Measurements from ENCODE around the gene NCOA7. TPM values are rescaled to one million over a fixed set of nuclear protein-coding genes. Genes with fewer than 3 reads are reported as not detected.

Gene NCOA7
- total and polyA plus RNA-seq, 3 donors from 2014 or later = 7.5 to 26.7 (median 18.9) TPM

GRCh38 chr6:125867483-125867942 is 76.8 kb downstream of the NCOA7 start:
- no peaks in the 10 kb centered on the region for H3K4me1 ChIP-seq
- H3K27me3 ChIP-seq = no peaks in the 10 kb centered on the region
- 90 to 95% methylated on average over 6 of the region's 6 CpGs for WGBS, 2 donors
- no peak for TF ChIP-seq CTCF (IDR thresholded peaks at IDR 0.05)
- TF ChIP-seq POLR2A (IDR thresholded peaks at IDR 0.05) = no peak
- H3K36me3 ChIP-seq (ENCODE audit: low read depth, missing control alignments) = no peaks in the 10 kb centered on the region
- no peaks in the 10 kb centered on the region for H3K9me3 ChIP-seq
- intact Hi-C loops (cut with DNase I; ENCODE audit: low total_unique reads) = no loop called here
- DNase-seq = no peak
- H3K4me3 ChIP-seq = no peak overlapping the region
- no peak overlapping the region for H3K27ac ChIP-seq

GRCh38 chr6:125868252-125868651 is 77.5 kb downstream of the NCOA7 start:
- intact Hi-C loops (cut with DNase I; ENCODE audit: low total_unique reads) = no loop called here
- TF ChIP-seq POLR2A (IDR thresholded peaks at IDR 0.05) (no peak), CTCF (IDR thresholded peaks at IDR 0.05) (no peak)
- no peak for DNase-seq
- Histone ChIP-seq H3K27me3 (no peaks in the 10 kb centered on the region), H3K9me3 (no peaks in the 10 kb centered on the region), H3K4me1 (no peaks in the 10 kb centered on the region), H3K4me3 (no peak overlapping the region), H3K36me3 (ENCODE audit: low read depth, missing control alignments) (no peaks in the 10 kb centered on the region), H3K27ac (no peak overlapping the region)
- 85 to 96% methylated on average over 2 of the region's 2 CpGs for WGBS, 2 donors

GRCh38 chr6:125868678-125869395 is 78.1 kb downstream of the NCOA7 start:
- no peak for DNase-seq
- H3K9me3 ChIP-seq = no peaks in the 10 kb centered on the region

GRCh38 chr6:125869427-125869826 is 78.7 kb downstream of the NCOA7 start:
- Histone ChIP-seq H3K4me3 (no peak overlapping the region), H3K27ac (no peak overlapping the region), H3K9me3 (no peaks in the 10 kb centered on the region), H3K36me3 (ENCODE audit: low read depth, missing control alignments) (no peaks in the 10 kb centered on the region), H3K27me3 (no peaks in the 10 kb centered on the region), H3K4me1 (no peaks in the 10 kb centered on the region)
- WGBS, 2 donors = 81 to 88% methylated on average over 6 of the region's 6 CpGs
- DNase-seq = no peak
- intact Hi-C loops (cut with DNase I; ENCODE audit: low total_unique reads) = no loop called here
- TF ChIP-seq POLR2A (IDR thresholded peaks at IDR 0.05) (no peak), CTCF (IDR thresholded peaks at IDR 0.05) (no peak)

More at GRCh38 chr6:125868678-125869395, 78.1 kb downstream of the NCOA7 start:
- Histone ChIP-seq H3K4me1 (no peaks in the 10 kb centered on the region), H3K4me3 (no peak overlapping the region), H3K36me3 (ENCODE audit: low read depth, missing control alignments) (no peaks in the 10 kb centered on the region), H3K27ac (no peak overlapping the region), H3K27me3 (no peaks in the 10 kb centered on the region)
- TF ChIP-seq POLR2A (IDR thresholded peaks at IDR 0.05) (no peak), CTCF (IDR thresholded peaks at IDR 0.05) (no peak)
- intact Hi-C loops (cut with DNase I; ENCODE audit: low total_unique reads) = no loop called here
- WGBS, 2 donors = 61 to 68% methylated on average over 5 of the region's 5 CpGs

GRCh38 chr6:125871365-125871764 is 80.6 kb downstream of the NCOA7 start:
- Histone ChIP-seq H3K9me3 (no peaks in the 10 kb centered on the region), H3K36me3 (ENCODE audit: low read depth, missing control alignments) (no peaks in the 10 kb centered on the region), H3K27ac (no peak overlapping the region), H3K4me1 (no peaks in the 10 kb centered on the region), H3K4me3 (no peak overlapping the region), H3K27me3 (no peaks in the 10 kb centered on the region)
- intact Hi-C loops (cut with DNase I; ENCODE audit: low total_unique reads) = no loop called here
- no peak for DNase-seq
- TF ChIP-seq CTCF (IDR thresholded peaks at IDR 0.05) (no peak), POLR2A (IDR thresholded peaks at IDR 0.05) (no peak)

All from testis (tissue), 3 donors.